ENCODE results near the gene SERPINE3. TPM values are rescaled to one million over a fixed set of nuclear protein-coding genes. Genes with fewer than 3 reads are reported as not detected.

Gene SERPINE3
- total RNA-seq: not detected in 2 replicates

DNA sequence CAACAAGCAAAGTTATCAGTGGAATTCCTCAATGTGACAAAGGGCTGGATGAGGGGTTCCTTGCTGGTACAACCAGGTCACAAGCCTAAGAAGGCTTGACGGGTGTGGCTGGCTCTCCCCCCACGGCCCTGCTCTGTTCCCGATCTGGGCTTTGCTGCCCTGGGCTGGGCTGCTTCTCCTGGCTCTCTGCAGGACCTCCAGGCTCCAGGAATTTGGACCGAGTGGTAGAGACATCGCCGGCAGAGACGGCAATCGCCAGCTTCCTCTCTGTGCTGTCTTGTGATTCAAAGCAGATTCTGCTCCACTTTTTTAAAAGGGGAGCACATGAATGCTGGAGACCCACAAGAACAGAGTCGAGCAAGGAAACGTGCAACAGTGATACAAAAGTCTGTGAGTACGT, at the start of gene SERPINE3:
Gene SERPINE3, plus strand, starts transcription at position 338 of the 400 bp plus-strand sequence. CDS start 1,401 bp downstream, outside the sequence.
- Mint-ChIP-seq H3K4me1 (peaks cover 8% of the 10 kb centered on the region), H3K27ac (no peak within 1 kb of the TSS), H3K9me3 (no peaks in the 10 kb centered on the region), H3K36me3 (ENCODE audit: low read depth) (no peaks in the 10 kb centered on the region), H3K4me3 (no peak within 1 kb of the TSS), H3K27me3 (no peaks in the 10 kb centered on the region)
- intact Hi-C loops (cut with micrococcal nuclease): no loop called here
- no peak for DNase-seq

DNA sequence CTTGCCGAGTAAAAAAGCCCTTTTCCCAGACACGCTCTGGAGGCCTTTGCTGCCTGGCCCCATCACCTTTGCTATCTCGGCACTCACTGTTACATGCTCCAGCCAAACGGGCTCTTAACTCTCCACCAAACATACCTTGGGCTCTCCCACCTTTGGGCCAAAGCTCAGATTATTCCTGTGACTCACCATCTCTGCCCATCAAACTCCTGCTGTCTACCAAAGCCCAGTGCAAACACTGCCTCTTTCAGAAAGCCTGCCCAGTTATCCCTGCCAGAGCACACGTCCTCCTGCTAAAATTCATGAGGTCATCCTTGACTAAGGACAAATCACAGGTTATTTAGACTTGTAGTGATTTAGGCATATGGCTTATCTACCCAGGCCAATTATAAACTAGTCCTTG, 48.1 kb upstream of the SERPINE3 start:
- Mint-ChIP-seq H3K4me1 (no peaks in the 10 kb centered on the region), H3K27ac (no peak overlapping the region), H3K36me3 (ENCODE audit: low read depth) (no peaks in the 10 kb centered on the region), H3K27me3 (peaks cover 7% of the 10 kb centered on the region), H3K9me3 (no peaks in the 10 kb centered on the region), H3K4me3 (no peak overlapping the region)
- intact Hi-C loops (cut with micrococcal nuclease): no loop called here
- no peak for DNase-seq

DNA sequence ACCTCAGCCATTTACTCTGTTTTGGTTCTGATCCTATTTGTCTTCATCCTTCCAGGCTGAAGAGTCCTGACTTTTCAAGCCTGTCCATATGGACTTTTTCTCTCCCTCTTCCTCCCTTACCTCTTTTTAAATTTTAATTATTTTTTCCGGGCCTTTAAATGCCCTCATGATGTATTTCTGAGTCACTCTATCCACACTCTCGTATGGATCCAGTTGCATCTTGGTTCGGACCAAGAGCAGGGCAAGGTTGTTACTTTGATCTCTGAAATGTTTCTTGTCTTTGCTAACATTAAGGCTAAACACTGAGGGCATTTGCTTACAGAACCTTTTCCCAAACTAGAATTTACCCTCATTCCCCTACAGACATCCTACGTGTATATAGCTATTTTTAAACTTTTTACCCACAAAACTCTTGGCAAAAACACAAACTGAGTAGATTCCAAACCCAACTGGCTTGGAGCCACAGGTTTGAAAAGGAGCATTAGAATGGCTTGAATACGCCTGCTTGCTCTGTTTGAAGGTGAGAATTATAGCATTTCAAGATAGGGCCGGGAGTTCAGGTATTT, 47.4 kb upstream of the SERPINE3 start:
- Mint-ChIP-seq H3K27ac (no peak overlapping the region), H3K4me3 (no peak overlapping the region), H3K9me3 (no peaks in the 10 kb centered on the region), H3K36me3 (ENCODE audit: low read depth) (no peaks in the 10 kb centered on the region), H3K27me3 (peaks cover 7% of the 10 kb centered on the region), H3K4me1 (no peaks in the 10 kb centered on the region)
- intact Hi-C loops (cut with micrococcal nuclease): no loop called here
- DNase-seq: no peak

DNA sequence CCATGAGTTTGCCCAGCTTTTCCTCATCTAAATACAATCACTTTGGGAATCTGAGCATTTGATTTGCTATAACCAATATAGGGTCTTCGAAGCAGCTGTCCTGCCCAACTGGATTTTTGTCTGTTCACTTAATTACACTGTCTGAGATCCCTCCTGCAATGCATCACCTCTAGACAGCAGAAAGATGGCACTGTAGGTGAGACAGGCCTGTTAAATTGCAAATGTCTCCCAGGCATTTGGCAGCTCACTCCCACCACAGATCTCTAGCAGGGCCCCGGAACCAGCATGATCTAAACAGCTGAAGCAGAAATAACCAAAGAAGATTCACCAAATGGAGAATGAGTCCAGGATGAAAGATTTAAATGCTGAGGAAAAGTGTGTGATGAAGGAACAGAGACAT, 41.9 kb upstream of the SERPINE3 start:
- Mint-ChIP-seq H3K9me3 (no peaks in the 10 kb centered on the region), H3K27me3 (peaks cover 7% of the 10 kb centered on the region), H3K4me1 (no peaks in the 10 kb centered on the region), H3K4me3 (no peak overlapping the region), H3K27ac (no peak overlapping the region), H3K36me3 (ENCODE audit: low read depth) (no peaks in the 10 kb centered on the region)
- intact Hi-C loops (cut with micrococcal nuclease): no loop called here
- DNase-seq: no peak

DNA sequence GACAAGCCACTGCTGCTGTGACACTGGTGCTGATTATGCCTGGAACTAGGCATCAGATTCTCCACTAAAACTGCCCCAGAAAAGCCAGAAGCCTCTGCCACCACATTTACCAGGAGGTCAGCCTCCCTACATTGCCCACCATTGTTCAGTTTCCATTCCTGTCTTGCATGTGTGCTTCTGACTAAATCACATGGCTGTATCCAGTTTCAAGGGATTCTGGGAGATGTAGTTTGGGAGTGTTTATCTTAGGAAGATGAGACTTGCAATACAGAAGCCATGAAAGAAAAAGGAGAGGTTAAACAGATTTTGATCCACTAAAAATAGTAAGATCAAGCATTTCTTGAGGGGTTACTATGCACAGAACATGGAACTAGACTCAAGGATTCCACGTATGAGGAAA, 40.7 kb upstream of the SERPINE3 start:
- no peak overlapping the region for H3K27ac Mint-ChIP-seq
- H3K4me3 Mint-ChIP-seq: no peak overlapping the region
- no peaks in the 10 kb centered on the region for H3K4me1 Mint-ChIP-seq
- intact Hi-C loops (cut with micrococcal nuclease): no loop called here
- DNase-seq: no peak
- H3K27me3 Mint-ChIP-seq: peaks cover 5% of the 10 kb centered on the region
- no peaks in the 10 kb centered on the region for H3K36me3 Mint-ChIP-seq (ENCODE audit: low read depth)
- H3K9me3 Mint-ChIP-seq: no peaks in the 10 kb centered on the region

DNA sequence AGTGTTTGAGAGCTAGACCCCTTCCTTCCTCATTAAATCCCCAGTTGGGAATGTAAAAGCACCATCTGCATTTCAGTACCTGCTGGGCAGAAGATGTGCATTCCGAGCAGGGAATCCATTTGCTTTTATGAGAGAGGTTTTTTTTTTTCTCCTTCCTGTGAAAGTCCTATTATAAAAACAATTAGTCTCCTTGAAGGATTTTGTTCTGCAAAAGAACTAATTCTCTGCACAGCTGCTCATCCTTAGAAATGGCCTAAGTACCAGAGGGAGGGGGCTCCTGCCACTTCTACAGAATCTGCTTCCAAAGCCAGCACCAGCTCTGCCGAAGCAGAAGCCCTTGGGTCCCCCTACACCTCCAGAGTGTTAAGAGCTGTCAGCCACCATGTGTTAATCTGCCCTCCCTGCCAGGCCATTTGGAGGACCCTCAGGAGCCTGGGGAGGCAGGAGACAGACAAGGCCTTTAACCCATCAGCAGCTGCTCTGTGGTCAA, 36.4 kb upstream of the SERPINE3 start:
- no peak for DNase-seq
- no peaks in the 10 kb centered on the region for H3K4me1 Mint-ChIP-seq
- H3K36me3 Mint-ChIP-seq (ENCODE audit: low read depth): no peaks in the 10 kb centered on the region
- H3K9me3 Mint-ChIP-seq: no peaks in the 10 kb centered on the region
- no peaks in the 10 kb centered on the region for H3K27me3 Mint-ChIP-seq
- H3K4me3 Mint-ChIP-seq: no peak overlapping the region
- intact Hi-C loops (cut with micrococcal nuclease): no loop called here
- no peak overlapping the region for H3K27ac Mint-ChIP-seq

DNA sequence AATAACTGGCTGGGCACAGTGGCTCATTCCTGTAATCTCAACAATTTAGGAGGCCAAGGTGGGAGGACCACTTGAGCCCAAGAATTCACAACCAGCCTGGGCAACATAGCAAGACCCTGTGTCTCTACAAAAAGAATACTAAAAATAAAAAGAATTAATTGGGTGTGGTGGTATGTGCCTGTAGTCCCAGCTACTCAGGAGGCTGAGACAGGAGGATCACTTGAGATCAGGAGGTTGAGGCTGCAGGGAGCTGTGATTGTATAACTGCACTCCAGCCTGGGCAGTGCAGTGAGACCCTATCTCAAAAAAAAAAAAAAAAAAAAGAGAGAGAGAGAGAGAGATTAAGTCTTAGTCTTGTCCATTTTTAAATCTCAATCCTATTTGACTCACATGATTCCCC, 35.6 kb upstream of the SERPINE3 start:
- intact Hi-C loops (cut with micrococcal nuclease): no loop called here
- H3K27ac Mint-ChIP-seq: no peak overlapping the region
- peaks cover 4% of the 10 kb centered on the region for H3K27me3 Mint-ChIP-seq
- no peak overlapping the region for H3K4me3 Mint-ChIP-seq
- H3K4me1 Mint-ChIP-seq: no peaks in the 10 kb centered on the region
- H3K9me3 Mint-ChIP-seq: no peaks in the 10 kb centered on the region
- H3K36me3 Mint-ChIP-seq (ENCODE audit: low read depth): no peaks in the 10 kb centered on the region
- no peak for DNase-seq

DNA sequence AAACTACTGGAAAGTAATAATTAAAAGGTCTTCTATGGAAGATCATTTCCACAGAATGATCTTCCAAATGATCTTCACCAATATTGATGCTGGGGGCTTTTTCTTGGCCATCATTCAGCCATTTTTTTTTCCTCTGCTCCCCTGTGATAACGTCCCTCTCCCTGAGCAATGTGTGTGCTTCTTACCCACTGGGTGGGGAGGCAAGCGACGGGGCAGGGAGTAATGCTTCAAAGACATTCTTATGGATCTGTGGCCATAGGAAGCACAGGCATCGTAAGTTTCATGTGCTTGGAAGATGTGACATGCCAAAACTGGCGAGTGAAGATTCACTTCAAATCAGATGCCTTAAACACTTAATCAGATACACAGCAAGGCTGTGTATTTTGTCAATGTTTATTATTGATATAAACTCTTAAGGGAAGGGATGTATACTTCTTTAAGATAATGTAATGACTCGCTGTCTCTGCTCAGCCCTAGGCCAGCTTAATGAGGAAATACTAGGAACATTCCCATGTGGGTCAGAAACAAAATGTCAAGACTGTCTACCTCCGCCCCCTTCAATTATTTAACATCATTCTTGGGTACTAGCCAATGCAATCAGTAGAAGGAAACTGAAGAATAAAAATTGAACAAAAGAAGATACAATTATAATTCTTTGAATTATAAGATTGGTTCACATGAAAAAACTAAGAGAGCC, 34.1 kb upstream of the SERPINE3 start:
- no peaks in the 10 kb centered on the region for H3K36me3 Mint-ChIP-seq (ENCODE audit: low read depth)
- no peak overlapping the region for H3K4me3 Mint-ChIP-seq
- no peak for DNase-seq
- peaks cover 4% of the 10 kb centered on the region for H3K27me3 Mint-ChIP-seq
- no peaks in the 10 kb centered on the region for H3K4me1 Mint-ChIP-seq
- no peaks in the 10 kb centered on the region for H3K9me3 Mint-ChIP-seq
- intact Hi-C loops (cut with micrococcal nuclease): no loop called here
- no peak overlapping the region for H3K27ac Mint-ChIP-seq

DNA sequence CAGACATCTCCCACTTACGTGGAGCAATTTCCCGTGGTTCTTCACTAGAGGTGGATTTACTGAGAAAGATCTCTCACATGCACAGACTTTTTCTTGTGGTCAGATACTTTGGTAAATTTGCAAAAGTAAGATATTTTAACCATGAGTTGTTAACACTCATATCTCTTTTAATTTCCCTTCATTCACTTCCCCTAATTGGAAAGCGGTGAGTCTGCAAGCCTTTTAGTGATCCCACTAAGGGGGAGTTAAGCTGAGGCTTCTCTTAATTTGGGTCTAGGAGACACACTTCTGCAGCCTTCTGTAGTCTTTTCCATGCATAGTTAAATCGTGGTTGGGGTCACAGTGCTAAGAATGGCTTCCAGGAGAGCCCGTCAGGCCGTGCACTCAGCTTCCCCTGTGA, 30.7 kb upstream of the SERPINE3 start:
- H3K4me1 Mint-ChIP-seq: no peaks in the 10 kb centered on the region
- intact Hi-C loops (cut with micrococcal nuclease): no loop called here
- H3K36me3 Mint-ChIP-seq (ENCODE audit: low read depth): no peaks in the 10 kb centered on the region
- H3K9me3 Mint-ChIP-seq: no peaks in the 10 kb centered on the region
- peaks cover 9% of the 10 kb centered on the region for H3K27me3 Mint-ChIP-seq
- H3K27ac Mint-ChIP-seq: no peak overlapping the region
- no peak overlapping the region for H3K4me3 Mint-ChIP-seq
- DNase-seq: no peak

DNA sequence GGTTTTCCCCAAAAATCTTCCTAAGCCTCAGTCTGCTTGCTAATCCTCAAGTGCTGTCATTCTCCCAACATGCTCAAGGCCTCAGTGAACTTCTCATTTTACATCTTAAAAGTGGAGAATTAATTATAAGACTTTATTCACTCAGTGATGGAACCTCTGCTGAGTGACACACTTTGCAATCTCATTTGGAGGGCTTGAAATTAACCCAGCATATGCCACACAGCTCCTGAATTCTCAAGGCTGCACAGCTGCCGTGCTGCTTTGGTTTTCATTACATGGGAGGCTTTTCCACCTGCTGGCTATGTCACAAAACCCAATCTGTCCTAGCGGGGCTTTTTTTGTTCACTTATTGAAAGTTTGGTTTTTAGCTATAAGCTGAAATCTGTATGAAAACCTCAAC, 28.3 kb upstream of the SERPINE3 start:
- no peaks in the 10 kb centered on the region for H3K36me3 Mint-ChIP-seq (ENCODE audit: low read depth)
- no peaks in the 10 kb centered on the region for H3K4me1 Mint-ChIP-seq
- H3K27ac Mint-ChIP-seq: no peak overlapping the region
- H3K9me3 Mint-ChIP-seq: no peaks in the 10 kb centered on the region
- intact Hi-C loops (cut with micrococcal nuclease): no loop called here
- no peak overlapping the region for H3K4me3 Mint-ChIP-seq
- peaks cover 9% of the 10 kb centered on the region for H3K27me3 Mint-ChIP-seq
- DNase-seq: no peak

DNA sequence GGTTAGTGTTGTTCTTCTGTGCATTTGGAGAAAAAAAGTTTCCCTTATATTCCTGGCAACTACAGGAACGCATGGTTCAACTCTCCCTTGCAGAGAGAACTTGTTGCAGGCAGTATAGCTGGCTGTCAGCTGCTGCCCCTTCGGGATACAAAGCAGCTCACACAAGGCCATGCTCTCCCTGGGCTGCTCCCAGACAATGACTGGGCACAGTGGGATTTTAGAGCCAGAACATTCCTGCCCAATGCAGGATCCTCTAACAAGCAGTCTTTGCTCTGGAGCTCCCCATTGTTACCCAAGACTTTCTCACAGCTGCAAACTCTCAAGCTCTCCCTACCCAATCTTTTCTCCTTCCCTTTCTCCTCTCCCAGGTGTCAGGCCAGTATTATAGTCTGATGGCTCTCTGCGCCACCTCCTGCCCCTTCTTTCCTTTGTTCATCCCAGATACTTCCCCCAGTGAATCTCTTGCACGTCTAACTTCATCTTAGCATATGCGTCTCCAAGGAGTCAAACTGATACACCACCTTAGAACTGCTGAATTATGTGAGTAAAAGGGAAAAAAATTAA, 27.5 kb upstream of the SERPINE3 start:
- H3K36me3 Mint-ChIP-seq (ENCODE audit: low read depth): no peaks in the 10 kb centered on the region
- H3K4me1 Mint-ChIP-seq: no peaks in the 10 kb centered on the region
- DNase-seq: no peak
- intact Hi-C loops (cut with micrococcal nuclease): no loop called here
- H3K4me3 Mint-ChIP-seq: no peak overlapping the region
- no peak overlapping the region for H3K27ac Mint-ChIP-seq
- H3K27me3 Mint-ChIP-seq: peaks cover 9% of the 10 kb centered on the region
- no peaks in the 10 kb centered on the region for H3K9me3 Mint-ChIP-seq

DNA sequence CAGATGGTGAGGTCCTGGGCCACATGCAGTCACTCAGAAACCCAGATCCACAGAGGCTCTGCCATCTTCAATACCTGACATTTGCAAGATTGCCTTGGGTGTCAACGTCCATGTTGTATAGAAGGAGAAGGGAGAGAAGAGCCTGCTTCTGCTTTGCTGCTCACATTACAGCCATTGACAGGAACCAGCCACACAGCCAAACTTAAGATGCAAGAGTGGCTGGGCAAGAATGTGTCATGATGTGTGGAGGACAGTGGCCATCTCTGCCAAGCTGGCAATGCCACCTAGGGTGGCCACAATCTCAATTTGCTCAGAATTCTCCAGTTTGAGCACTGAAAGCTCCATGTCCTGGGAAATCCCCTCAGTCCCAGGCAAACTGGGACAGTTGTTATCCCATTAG, 25.9 kb upstream of the SERPINE3 start:
- intact Hi-C loops (cut with micrococcal nuclease): no loop called here
- no peaks in the 10 kb centered on the region for H3K36me3 Mint-ChIP-seq (ENCODE audit: low read depth)
- H3K27ac Mint-ChIP-seq: no peak overlapping the region
- H3K4me3 Mint-ChIP-seq: no peak overlapping the region
- no peak for DNase-seq
- peaks cover 8% of the 10 kb centered on the region for H3K27me3 Mint-ChIP-seq
- H3K4me1 Mint-ChIP-seq: no peaks in the 10 kb centered on the region
- H3K9me3 Mint-ChIP-seq: no peaks in the 10 kb centered on the region

DNA sequence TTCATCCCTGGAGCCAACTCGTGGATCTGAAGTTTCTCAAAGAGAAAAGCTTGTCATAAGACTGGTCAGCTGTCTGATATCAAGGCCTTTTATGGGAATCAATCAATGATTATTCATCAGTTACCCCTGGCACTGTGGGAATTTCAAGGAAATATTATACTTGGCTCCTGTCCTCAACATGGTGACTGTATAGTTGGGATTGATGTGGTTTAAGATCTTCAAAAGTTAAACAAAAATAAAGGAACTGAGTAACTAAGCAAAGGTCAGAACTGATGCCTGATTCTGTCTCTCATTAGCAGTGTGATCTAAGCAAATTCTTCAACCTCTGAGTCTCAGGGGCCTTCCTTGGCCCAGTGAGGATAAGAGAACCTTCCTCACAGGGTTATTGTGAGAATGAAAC, 22.2 kb upstream of the SERPINE3 start:
- H3K4me3 Mint-ChIP-seq: no peak overlapping the region
- no peak for DNase-seq
- H3K9me3 Mint-ChIP-seq: no peaks in the 10 kb centered on the region
- H3K27me3 Mint-ChIP-seq: peaks cover 3% of the 10 kb centered on the region
- no peaks in the 10 kb centered on the region for H3K36me3 Mint-ChIP-seq (ENCODE audit: low read depth)
- intact Hi-C loops (cut with micrococcal nuclease): no loop called here
- no peaks in the 10 kb centered on the region for H3K4me1 Mint-ChIP-seq
- no peak overlapping the region for H3K27ac Mint-ChIP-seq

DNA sequence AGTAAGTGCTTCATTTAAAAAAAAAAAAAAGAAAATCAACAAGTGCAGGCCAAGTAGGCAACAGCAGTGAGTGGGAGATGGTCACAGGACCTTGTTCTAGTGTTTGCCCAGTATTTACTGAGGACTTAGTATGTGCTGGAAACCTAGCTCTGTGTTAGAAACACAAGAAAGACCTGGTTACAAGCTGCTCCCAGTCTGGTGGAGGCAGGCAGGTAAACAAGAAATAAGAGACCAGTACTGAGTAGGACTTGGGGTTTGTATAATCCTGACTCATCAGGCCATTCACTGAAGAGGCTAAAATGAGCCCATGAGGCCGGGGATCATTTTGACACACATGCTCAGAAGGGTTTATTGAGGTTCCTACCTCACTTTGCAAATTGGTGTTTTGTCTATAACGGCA, 21.5 kb upstream of the SERPINE3 start:
- no peak overlapping the region for H3K4me3 Mint-ChIP-seq
- intact Hi-C loops (cut with micrococcal nuclease): no loop called here
- H3K36me3 Mint-ChIP-seq (ENCODE audit: low read depth): no peaks in the 10 kb centered on the region
- DNase-seq: no peak
- no peaks in the 10 kb centered on the region for H3K4me1 Mint-ChIP-seq
- H3K27ac Mint-ChIP-seq: no peak overlapping the region
- H3K27me3 Mint-ChIP-seq: peaks cover 2% of the 10 kb centered on the region
- no peaks in the 10 kb centered on the region for H3K9me3 Mint-ChIP-seq

Data from activated CD4-positive, alpha-beta T cell treated with anti-CD3 and anti-CD28 coated beads, Interleukin-2, amount 10 ng/mL, durations not matched to agents 24 days and 14 days (primary cell).